ENCODE results near the gene C17orf50.

Gene C17orf50

GRCh38 chr17:35752945-35753764 is 7.5 kb upstream of the C17orf50 start, which contains the start of gene GAS2L2:
TSS of gene GAS2L2 (minus strand) at chr17:35753239. CDS start at chr17:35752850, 389 bp downstream.
- DNase-seq (ENCODE audit: low read depth) = no peak

- DNase-seq (ENCODE audit: low read depth) = no peak
Measured at GRCh38 chr17:35757243-35757642, 3.4 kb upstream of the C17orf50 start.

GRCh38 chr17:35761601-35762000 is 914 bp downstream of the C17orf50 start:
- DNase-seq (ENCODE audit: low read depth) = no peak

GRCh38 chr17:35763767-35764122 is 3.1 kb downstream of the C17orf50 start:
- no peak for DNase-seq (ENCODE audit: low read depth)

GRCh38 chr17:35764123-35764991 is 3.7 kb downstream of the C17orf50 start:
- peak; percentile 80 for DNase-seq (ENCODE audit: low read depth)

GRCh38 chr17:35765086-35765710 is 4.5 kb downstream of the C17orf50 start:
- DNase-seq (ENCODE audit: low read depth) = no peak

- no peak for DNase-seq (ENCODE audit: low read depth)
Measured at GRCh38 chr17:35765756-35766488, 5.2 kb downstream of the C17orf50 start.

GRCh38 chr17:35766489-35766877 is 5.8 kb downstream of the C17orf50 start:
- DNase-seq (ENCODE audit: low read depth) = no peak

- no peak for DNase-seq (ENCODE audit: low read depth)
Measured at GRCh38 chr17:35766903-35767510, 6.3 kb downstream of the C17orf50 start.

- no peak for DNase-seq (ENCODE audit: low read depth)
Measured at GRCh38 chr17:35768797-35769196, 8.1 kb downstream of the C17orf50 start.

GRCh38 chr17:35769895-35770486 is 9.3 kb downstream of the C17orf50 start:
- no peak for DNase-seq (ENCODE audit: low read depth)

- no peak for DNase-seq (ENCODE audit: low read depth)
Measured at GRCh38 chr17:35773129-35773528, 12.4 kb downstream of the C17orf50 start.

- no peak for DNase-seq (ENCODE audit: low read depth)
Measured at GRCh38 chr17:35773679-35774425, 13.2 kb downstream of the C17orf50 start.

- no peak for DNase-seq (ENCODE audit: low read depth)
Measured at GRCh38 chr17:35774499-35774898, 13.8 kb downstream of the C17orf50 start.

GRCh38 chr17:35775039-35775438 is 14.4 kb downstream of the C17orf50 start:
- DNase-seq (ENCODE audit: low read depth) = no peak

GRCh38 chr17:35775583-35775982 is 14.9 kb downstream of the C17orf50 start:
- DNase-seq (ENCODE audit: low read depth) = no peak

- DNase-seq (ENCODE audit: low read depth) = no peak
Measured at GRCh38 chr17:35778641-35779196, 18.0 kb downstream of the C17orf50 start.

GRCh38 chr17:35780950-35781349 is 20.3 kb downstream of the C17orf50 start:
- no peak for DNase-seq (ENCODE audit: low read depth)

GRCh38 chr17:35784895-35785294 is 24.2 kb downstream of the C17orf50 start:
- DNase-seq (ENCODE audit: low read depth) = no peak

- DNase-seq (ENCODE audit: low read depth) = no peak
Measured at GRCh38 chr17:35786941-35787432, 26.3 kb downstream of the C17orf50 start.

All from stimulated activated CD8-positive, alpha-beta memory T cell treated with anti-CD3 and anti-CD28 coated beads, Interleukin-15, amount 100 ng/mL, for 24 hours (primary cell).